HG03095 (cell line): Measurements from ENCODE around the gene RIMBP2.

Experiments used
- ATAC-seq: cut with Tn5 transposase; IDR thresholded peaks from one replicate; pipeline ENCODE4 v1.9.1; 2021; ENCODE audit warnings: moderate library complexity; ENCODE audit not compliant: unreplicated experiment

RIMBP2 gene

GRCh38 chr12:130429656-130430505 is 286.2 kb downstream of the RIMBP2 start:
- ATAC-seq, result no peak

DNA sequence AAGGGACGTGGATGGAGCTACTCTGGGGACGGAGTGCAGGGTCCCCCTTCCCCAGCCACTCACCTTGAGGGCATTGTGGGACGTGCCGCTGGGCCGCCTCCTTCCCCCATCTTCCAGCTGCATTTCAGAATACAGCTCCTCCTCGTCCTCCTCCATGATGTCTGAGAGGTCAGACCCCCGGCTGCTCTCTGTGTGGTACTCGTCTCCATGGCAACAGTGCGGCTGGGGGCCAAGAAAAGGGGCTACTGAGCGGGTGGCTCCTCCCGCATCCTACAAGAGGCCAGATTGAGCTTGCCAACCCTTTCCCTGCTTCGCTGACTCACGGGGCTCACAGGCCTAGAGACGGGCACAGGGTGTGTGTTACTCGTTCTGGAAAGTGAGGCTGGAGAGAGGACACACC is 288.0 kb downstream of the RIMBP2 start:
- ATAC-seq, result no peak

DNA sequence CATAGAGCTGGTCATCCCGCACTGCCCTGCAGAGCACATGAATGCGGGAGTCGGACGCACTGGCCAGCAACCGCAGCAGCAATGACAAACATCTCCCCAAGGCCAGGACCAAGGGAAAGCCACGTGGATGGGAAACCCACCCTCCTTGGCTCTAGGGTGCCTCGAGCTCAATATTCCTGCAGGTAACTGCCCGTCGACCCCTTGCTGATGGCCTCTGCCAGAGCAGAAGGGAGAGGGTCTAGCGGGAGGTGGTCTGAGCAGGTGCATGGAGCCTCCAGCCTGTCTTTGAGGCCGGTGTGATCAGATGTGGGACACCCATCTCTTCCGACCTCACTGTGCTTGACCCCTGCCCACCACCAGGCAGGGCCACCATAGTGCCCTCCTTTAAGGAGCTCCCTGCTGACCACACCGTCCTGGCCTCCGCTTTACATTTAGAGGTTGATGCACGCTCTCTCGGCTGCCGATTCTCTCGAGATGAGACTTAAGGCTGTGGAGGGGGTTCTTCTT is 288.7 kb downstream of the RIMBP2 start:
- ATAC-seq, result no peak

DNA sequence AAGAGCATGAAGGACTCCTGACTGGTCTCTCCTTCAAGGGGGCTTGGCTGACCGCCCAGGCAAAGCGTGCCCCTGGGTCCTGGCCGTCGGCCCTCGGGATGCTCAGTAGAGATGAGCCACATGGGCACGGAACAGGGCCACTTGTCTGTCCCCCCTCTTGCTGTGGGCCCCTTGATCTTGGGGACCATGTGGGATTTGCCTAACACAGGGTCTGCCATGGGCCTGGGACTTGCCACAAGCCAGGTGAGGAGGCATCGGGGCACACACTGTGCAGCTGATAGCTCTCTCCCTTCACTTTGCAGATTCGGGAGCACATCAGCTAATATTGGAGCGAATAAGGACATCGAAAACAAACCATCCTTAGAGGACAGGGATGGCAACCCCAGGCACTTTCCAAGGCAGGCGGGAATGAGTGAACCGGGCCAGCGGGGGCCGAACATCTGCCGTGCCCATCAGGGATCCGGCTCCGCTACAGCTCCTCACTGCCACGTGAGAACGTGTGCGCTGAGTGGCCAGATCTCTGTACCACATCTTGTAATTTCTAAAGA is 290.3 kb downstream of the RIMBP2 start:
- ATAC-seq, result no peak

- no peak for ATAC-seq
Measured at GRCh38 chr12:130424858-130425697, 291.0 kb downstream of the RIMBP2 start.

GRCh38 chr12:130423991-130424857 is 291.9 kb downstream of the RIMBP2 start:
- no peak for ATAC-seq

GRCh38 chr12:130423136-130423535 is 293.0 kb downstream of the RIMBP2 start:
- ATAC-seq, result no peak

DNA sequence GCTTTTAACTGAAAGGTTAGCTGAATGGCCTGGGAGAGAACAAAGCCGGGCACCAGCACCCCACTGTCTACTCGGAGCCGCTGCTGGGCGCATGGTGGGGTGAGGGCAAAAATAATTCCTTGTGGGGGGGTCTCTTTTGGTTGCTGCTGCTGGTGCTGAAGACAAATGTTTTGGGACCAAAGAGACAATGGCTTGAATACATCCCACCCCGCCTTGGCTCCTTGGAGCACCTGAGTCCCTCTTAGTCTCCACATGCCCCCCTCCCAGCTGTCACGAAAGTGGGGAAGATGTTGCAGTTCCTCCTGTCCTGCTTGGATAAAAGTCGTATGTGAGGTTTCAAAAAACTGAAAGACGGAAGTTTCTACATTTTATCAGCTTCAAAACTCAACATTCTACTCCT is 293.4 kb downstream of the RIMBP2 start:
- ATAC-seq, result no peak

DNA sequence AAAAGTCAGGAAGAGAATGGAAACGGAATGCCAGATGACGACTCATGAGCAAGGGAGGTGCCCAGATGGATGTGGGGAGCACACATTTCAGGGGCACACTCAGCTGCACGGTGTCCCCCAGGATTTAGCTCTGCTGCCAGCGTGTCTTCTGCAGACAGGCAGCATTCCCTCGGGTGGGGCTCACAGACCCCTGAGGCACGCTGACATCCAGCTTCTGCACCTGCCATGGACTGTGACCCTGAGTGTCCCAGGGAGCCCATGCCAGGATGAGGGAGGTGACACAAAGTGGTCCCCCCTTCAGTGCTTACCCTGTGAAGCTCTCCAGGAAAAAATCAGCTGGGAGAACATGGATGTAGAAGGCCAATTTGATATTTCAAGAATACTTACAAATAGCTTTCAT is 294.2 kb downstream of the RIMBP2 start:
- no peak for ATAC-seq

DNA sequence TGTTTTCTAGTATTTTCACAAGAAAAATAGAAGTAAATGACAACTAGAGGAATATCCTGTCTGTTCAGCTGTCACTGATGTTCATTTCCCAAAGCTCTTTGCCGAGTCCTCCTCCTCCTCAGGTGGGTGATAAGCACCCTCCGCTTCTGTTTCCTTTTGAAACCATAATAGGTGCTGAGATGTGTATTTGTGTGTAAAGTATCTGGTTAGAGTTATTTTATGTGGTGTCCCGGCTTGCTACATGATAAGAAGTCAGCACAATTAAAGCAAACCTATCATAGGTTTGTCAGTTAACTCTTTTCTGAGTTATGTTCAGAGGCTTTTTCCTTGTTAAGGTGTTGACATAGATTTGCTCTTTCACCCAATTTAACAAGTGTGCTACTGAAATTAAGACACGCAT is 296.0 kb downstream of the RIMBP2 start:
- ATAC-seq, result no peak

- no peak for ATAC-seq
Measured at GRCh38 chr12:130419116-130419515, 297.0 kb downstream of the RIMBP2 start.

DNA sequence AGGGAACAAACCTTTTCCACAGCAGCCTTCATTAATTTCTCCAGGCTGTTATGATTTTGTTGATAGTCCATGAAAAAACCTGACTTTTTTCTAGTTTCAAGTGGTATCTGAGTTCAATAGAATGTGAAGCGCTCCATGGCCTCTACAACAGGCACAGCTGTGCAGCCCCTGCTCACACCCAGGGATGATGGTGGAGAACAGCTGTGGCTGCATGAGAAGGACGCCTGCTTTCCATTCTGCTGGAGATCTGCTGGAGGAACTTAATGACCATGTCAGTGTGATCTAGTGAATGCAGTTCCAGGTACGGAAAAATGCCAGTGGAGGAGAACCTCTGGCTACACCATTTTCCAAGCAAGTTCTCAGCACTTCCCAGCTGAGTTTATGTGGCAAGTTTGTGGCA is 297.8 kb downstream of the RIMBP2 start:
- no peak for ATAC-seq

DNA sequence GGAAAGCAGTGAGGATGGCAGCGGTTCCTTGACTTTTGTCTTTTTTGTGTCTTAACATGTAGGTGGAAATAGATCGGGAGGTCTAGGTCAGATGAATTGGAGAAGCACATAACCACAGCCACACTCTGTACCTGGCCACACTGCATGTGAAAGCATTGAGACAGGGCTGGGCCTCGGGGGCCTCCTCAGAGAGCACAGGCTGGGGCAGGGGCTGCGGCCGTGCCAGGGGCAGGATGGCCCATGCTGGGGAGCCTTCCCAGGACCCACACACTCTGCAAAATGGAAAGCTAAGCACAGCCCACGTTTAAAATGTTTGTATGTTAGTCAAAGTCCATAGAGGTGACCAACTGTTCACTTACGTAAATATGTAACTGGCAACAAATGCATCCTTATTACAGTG is 301.7 kb downstream of the RIMBP2 start:
- ATAC-seq, result no peak

GRCh38 chr12:130413909-130414308 is 302.2 kb downstream of the RIMBP2 start:
- ATAC-seq, result no peak

DNA sequence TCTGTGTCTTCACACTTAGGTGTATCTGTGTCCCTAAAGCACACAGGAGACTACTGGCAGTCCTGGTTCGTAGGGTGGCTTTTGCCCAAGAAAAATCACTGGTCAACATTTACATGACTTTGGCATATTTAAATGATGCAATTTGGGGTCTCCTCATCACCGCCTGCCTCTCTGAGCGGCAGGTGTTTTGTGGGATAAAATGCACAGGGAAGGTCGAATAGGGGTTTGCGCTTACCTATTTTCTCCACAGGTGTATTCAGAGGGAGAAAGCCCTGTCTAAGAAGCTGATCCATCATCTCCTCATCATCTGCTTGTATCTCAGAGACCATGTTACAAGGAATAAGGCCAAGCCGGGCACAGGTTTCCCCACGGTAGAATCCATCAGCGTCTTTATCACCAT is 303.7 kb downstream of the RIMBP2 start:
- ATAC-seq, result no peak

DNA sequence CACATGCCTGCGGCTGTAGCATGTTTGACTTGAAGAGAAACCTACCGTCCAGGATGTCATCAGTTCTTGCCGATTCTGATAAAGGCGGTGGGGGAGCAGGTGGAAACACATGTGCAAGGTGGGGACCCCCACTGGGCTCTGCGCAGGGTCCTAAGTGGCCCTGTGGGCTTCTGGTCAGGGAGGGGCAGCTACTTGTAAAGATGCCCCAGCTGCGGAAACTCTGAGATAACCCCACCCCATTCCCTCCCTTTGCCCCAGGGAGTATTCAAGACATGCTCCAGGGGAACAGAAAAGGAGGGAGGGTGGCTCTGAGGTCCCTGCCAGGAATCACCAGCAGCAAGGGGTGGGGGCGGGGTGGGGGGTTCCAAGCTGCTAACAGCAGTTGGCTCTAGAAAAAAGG is 310.8 kb downstream of the RIMBP2 start:
- ATAC-seq, result no peak

DNA sequence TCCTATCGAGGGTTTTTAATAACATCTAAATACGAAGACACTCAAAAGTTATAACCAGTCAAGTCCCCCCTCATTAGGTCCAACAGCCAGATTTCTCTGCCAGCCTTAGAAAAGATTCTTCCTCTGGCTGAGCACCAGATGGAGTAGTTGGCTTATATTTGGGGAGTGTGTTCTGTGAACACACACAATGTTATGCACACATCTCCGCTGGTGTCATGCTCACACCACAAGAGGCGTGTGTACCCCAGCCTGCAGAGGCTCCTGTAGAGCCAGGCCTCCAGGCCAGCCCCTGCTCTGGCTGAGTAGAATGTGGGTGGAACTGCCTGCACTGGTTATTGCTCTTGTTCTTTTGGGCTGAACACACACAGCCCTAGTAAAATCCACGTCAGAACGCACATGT is 314.4 kb downstream of the RIMBP2 start:
- no peak for ATAC-seq

DNA sequence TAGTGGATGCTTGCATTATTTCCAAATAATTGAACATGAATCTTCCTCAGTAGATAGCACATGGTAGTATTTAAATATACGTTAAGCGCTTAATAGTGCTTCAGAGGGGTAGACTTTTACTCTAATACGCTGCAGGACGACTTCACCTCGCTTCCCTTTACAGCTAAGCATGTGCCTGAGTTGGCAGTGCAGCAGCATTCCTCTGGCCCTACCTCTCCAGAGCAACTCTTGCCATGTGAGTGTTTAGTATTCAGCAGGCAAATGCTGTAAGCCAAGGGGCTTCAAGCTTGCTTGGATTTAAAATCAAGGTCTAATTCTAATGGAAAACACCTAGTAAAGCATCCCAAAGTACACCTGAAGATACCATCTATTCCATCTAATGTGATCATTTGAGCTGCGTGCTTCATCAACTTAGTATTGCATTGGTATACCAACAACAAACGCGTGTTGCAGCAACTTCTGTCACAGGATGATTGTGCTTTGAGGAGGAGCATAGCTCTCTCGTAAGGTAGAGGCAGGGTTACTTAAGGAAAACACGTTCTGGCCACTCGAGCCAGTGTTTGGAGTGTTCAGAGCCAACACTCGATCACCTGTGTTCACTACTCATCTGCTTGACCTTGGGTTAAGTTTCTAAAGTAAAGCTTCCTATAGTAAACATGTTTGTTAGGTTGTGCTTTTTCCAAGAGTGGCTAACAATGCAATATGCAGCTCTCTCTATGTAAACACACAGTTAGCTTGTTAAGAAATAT is 317.8 kb downstream of the RIMBP2 start:
- ATAC-seq, result no peak

DNA sequence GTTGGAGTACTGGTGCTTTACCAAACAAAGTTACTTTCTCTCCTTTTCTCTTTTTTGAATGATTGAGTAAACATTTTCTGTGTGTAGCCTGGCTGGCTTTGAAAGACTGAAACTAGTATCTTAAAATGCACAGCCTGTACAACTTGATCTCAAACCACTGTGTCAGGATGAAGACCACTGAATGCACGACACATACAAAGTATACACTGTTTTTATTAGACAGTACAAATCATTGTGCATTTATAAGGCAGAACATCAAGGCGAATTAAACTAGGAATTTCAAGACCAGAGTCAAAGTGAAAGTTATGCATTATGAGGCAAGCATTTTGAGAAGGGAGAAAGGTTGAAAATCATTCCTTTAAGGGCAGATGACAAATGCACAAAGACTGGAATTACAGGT is 319.4 kb downstream of the RIMBP2 start:
- no peak for ATAC-seq

DNA sequence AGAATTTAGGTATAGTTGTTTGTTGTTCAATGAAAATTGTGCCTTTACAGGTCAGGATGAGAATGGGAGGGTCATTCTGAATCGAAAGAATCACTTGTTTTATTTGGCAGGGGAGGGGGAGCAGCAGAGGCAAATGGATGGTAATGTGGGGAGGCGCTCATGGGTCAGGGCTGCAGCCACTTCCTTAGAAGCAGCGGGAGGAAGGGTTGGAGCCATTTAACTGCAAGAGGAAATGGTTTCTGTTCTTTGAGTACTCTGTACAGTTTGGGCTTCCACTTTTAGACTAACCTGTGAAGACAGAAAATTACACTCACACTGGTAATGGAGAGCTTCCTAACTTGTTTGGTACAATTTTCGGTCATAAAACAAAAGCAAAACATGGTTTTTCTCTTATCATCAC is 321.2 kb downstream of the RIMBP2 start:
- no peak for ATAC-seq
